Measurements from ENCODE around the gene MEOX1.

MEOX1 gene

GRCh38 chr17:43679911-43680310, 18.2 kb upstream of the MEOX1 start:
- no peak for DNase-seq

- DNase-seq, result no peak
Measured at GRCh38 chr17:43679401-43679800, 17.7 kb upstream of the MEOX1 start.

GRCh38 chr17:43676471-43676870, 14.7 kb upstream of the MEOX1 start:
- DNase-seq, result no peak

GRCh38 chr17:43674394-43674793, 12.7 kb upstream of the MEOX1 start:
- no peak for DNase-seq

GRCh38 chr17:43673516-43674323, 12.0 kb upstream of the MEOX1 start:
- DNase-seq, result no peak

GRCh38 chr17:43671755-43672519, 10.2 kb upstream of the MEOX1 start:
- DNase-seq, result no peak

GRCh38 chr17:43671031-43671692, 9.4 kb upstream of the MEOX1 start:
- peak; percentile 71 for DNase-seq

- no peak for DNase-seq
Measured at GRCh38 chr17:43670645-43671030, 8.9 kb upstream of the MEOX1 start.

GRCh38 chr17:43669971-43670644, 8.4 kb upstream of the MEOX1 start:
- no peak for DNase-seq

GRCh38 chr17:43667947-43668348, 6.2 kb upstream of the MEOX1 start:
- DNase-seq, result no peak

GRCh38 chr17:43667506-43667905, 5.8 kb upstream of the MEOX1 start:
- no peak for DNase-seq

- DNase-seq, result no peak
Measured at GRCh38 chr17:43665937-43666236, 4.2 kb upstream of the MEOX1 start.

GRCh38 chr17:43665084-43665936, 3.6 kb upstream of the MEOX1 start:
- DNase-seq, result no peak

- no peak for DNase-seq
Measured at GRCh38 chr17:43664096-43664495, 2.4 kb upstream of the MEOX1 start.

- no peak for DNase-seq
Measured at GRCh38 chr17:43663383-43663782, 1.7 kb upstream of the MEOX1 start.

- no peak for DNase-seq
Measured at GRCh38 chr17:43662413-43663141, 855 bp upstream of the MEOX1 start.

GRCh38 chr17:43660816-43661493, 767 bp downstream of the MEOX1 start:
- no peak for DNase-seq

- DNase-seq, result no peak
Measured at GRCh38 chr17:43659823-43660617, 1.7 kb downstream of the MEOX1 start.

GRCh38 chr17:43658900-43659299, 2.8 kb downstream of the MEOX1 start:
- no peak for DNase-seq

GRCh38 chr17:43655693-43656255, 5.9 kb downstream of the MEOX1 start:
- DNase-seq, result no peak
